ENCODE results near the gene LNPEP. TPM values are rescaled to one million over a fixed set of nuclear protein-coding genes. Genes with fewer than 3 reads are reported as not detected.
"Not testable (repeated sequence)": the region's sequence is repeated elsewhere in the genome, so short reads cannot be mapped to it uniquely, and the experiment has no call there.

Gene LNPEP
- total RNA-seq, 1 donor from 2014 or later, result 96.5 TPM

DNA sequence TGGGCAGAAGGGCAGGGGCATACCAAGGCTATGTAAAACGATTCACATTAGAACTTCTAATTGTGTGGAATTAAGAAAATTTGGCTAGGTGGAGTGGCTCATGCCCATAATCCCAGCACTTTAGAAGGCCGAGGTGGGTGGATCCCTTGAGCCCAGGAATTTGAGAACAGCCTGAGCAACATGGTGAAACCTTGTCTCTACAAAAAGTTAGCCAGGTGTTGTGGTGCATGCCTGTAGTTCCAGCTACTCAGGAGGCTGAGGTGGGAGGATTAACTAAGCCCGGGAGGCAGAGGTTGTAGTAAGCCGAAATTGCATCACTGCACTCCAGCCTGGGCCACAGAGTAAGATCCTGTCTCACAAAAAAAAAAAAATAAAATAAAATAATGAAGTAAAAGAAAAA, 141.4 kb downstream of the LNPEP start:
- ChIA-PET POLR2A (no interaction called here), CTCF (no interaction called here)
- DNase-seq (no peak), ATAC-seq (ENCODE audit: low read depth) (no peak)
- peaks cover 70% of the 10 kb centered on the region for H3K4me1 Mint-ChIP-seq
- H3K27ac Mint-ChIP-seq, result no peak overlapping the region
- TF ChIP-seq, protein P1, sequence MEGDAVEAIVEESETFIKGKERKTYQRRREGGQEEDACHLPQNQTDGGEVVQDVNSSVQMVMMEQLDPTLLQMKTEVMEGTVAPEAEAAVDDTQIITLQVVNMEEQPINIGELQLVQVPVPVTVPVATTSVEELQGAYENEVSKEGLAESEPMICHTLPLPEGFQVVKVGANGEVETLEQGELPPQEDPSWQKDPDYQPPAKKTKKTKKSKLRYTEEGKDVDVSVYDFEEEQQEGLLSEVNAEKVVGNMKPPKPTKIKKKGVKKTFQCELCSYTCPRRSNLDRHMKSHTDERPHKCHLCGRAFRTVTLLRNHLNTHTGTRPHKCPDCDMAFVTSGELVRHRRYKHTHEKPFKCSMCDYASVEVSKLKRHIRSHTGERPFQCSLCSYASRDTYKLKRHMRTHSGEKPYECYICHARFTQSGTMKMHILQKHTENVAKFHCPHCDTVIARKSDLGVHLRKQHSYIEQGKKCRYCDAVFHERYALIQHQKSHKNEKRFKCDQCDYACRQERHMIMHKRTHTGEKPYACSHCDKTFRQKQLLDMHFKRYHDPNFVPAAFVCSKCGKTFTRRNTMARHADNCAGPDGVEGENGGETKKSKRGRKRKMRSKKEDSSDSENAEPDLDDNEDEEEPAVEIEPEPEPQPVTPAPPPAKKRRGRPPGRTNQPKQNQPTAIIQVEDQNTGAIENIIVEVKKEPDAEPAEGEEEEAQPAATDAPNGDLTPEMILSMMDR (IDR thresholded peaks at IDR 0.05), result no peak
- no peaks in the 10 kb centered on the region for H3K27me3 Mint-ChIP-seq
- intact Hi-C loops (cut with micrococcal nuclease), result no loop called here
- no peak overlapping the region for H3K4me3 Mint-ChIP-seq
- H3K36me3 Mint-ChIP-seq (ENCODE audit: low read depth), result no peaks in the 10 kb centered on the region
- H3K9me3 Mint-ChIP-seq, result no peaks in the 10 kb centered on the region

DNA sequence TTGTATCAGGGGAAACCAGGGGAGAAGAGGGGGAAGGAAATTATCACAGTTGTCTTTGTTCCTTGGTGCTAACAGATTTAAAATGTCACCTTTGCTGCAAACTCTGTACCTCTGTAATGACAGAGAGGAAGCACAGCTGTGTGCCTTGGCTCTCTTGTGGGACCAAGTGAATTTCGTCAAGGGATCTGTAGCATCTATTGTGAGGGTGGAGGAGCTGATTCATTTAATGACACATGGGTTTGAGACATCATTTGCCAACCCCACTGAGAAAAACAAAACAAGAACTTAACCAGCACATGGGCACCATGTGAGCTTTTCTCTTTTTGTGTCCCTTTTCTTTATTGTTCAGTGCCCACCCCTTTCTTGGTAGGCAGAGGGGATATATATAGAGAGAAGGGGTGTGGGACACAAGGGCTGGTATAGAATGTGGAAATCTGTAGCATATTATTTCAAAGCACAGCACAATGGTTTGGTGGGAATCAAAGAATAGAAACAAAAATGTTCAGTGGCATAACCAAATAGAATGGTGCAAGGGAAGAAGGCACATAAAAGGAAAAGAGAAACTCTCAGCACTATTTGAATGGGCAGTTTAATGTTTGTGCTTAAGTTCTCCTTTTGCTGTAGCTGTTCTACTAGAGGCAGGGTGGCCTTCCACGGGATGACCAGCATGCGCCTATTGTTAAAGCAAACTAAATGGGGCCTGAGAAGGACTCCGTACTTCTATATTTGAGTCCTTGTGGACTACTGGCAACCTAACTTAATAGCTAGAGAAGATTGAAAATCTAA, 143.3 kb downstream of the LNPEP start:
- ATAC-seq (ENCODE audit: low read depth), result peak; percentile 64
- no peaks in the 10 kb centered on the region for H3K27me3 Mint-ChIP-seq
- no peak for DNase-seq
- H3K36me3 Mint-ChIP-seq (ENCODE audit: low read depth), result peaks cover 2% of the 10 kb centered on the region
- H3K4me1 Mint-ChIP-seq, result peaks cover 67% of the 10 kb centered on the region
- H3K27ac Mint-ChIP-seq, result peak overlapping the region; percentile 74
- ChIA-PET CTCF (no interaction called here), POLR2A (no interaction called here)
- TF ChIP-seq, protein P1 (IDR thresholded peaks at IDR 0.05), result no peak
- H3K9me3 Mint-ChIP-seq, result no peaks in the 10 kb centered on the region
- H3K4me3 Mint-ChIP-seq, result peak overlapping the region; percentile 39
- intact Hi-C loops (cut with micrococcal nuclease), result no loop called here

DNA sequence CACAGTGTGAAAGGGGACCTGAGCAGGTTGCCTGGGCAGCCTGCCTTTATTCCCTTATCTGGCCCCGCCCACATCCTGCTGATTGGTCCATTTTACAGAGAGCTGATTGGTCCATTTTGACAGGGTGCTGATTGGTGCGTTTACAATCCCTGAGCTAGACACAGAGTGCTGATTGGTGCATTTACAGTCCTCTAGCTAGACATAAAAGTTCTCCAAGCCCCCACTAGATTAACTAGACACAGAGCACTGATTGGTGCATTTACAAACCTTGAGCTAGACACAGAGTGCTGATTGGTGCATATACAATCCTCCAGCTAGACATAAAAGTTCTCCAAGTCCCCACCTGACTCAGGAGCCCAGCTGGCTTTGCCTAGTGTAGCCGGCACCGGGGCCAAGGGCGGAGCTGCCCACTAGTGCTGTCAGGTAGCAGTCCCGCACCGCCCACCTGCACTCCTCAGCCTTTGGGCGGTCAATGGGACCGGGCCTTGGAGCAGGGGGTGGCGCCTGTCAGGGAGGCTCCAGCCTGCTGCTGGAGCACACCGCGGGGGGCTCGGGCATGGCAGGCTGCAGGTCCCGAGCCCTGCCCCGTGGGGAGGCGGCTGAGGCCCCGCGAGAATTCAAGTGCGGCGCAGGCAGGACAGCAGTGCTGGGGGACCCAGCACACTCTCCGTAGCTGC, 149.0 kb downstream of the LNPEP start:
- H3K4me3 Mint-ChIP-seq; H3K27ac Mint-ChIP-seq; intact Hi-C loops (cut with micrococcal nuclease); H3K36me3 Mint-ChIP-seq (ENCODE audit: low read depth); H3K27me3 Mint-ChIP-seq; CTCF ChIA-PET; ATAC-seq (ENCODE audit: low read depth); DNase-seq; H3K9me3 Mint-ChIP-seq: not testable (repeated sequence)
- POLR2A ChIA-PET, result interaction anchor here (0.6 kb wide), 1 partner anchor 423 kb away, joined by 7 read pairs; no protein-coding TSS in a partner anchor
- peaks cover 29% of the 10 kb centered on the region for H3K4me1 Mint-ChIP-seq

DNA sequence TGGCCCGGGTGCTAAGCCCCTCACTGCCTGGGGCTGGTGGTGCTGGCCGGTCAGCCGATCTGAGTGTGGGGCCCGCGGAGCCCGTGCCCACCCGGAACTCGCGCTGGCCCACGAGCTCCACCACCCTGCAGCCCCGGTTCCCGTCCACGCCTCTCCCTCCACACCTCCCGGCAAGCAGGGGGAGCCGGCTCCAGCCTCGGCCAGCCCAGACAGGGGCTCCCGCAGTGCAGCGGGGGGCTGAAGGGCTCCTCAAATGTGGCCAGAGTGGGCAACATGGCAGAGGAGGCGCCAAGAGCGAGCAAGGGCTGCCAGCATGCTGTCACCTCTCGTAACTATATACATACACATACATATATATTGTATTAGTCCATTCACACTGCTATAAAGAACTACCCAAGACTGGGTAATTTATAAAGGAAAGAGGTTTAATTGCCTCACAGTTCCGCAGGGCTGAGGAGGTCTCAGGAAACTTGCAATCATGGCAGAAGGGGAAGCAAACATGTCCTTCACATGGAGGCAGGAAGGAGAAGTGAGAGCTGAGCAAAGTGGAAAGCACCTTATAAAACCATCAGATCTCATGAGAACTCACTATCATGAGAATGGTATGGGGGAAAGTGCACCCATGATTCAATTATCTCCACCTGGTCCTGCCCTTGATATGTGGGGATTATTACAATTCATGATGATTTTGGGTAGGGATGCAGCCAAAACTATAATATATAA, 149.7 kb downstream of the LNPEP start:
- Mint-ChIP-seq H3K9me3 (peaks cover 3% of the 10 kb centered on the region), H3K27ac (peak overlapping the region; percentile 61), H3K36me3 (ENCODE audit: low read depth) (peaks cover 10% of the 10 kb centered on the region), H3K4me1 (peaks cover 29% of the 10 kb centered on the region), H3K27me3 (no peaks in the 10 kb centered on the region), H3K4me3 (no peak overlapping the region)
- peak; percentile 77 for ATAC-seq (ENCODE audit: low read depth)
- ChIA-PET POLR2A (interaction anchor here (0.6 kb wide), 2 partner anchors 19 to 424 kb away, joined by 5 to 7 read pairs; no protein-coding TSS in a partner anchor), CTCF (no interaction called here)
- intact Hi-C loops (cut with micrococcal nuclease), result no loop called here
- TF ChIP-seq, protein P1 (IDR thresholded peaks at IDR 0.05), result no peak
- no peak for DNase-seq

Other genes with a start within 250 kb of the LNPEP start
- 52.5 and 55.2 TPM in 2 replicates for gene ERAP1, start 128.1 kb upstream of the LNPEP start, total RNA-seq
- gene ERAP2, start 59.6 kb upstream of the LNPEP start, total RNA-seq, result 63.1 and 80.9 TPM in 2 replicates
- not detected in 2 replicates for gene LIX1, start 206.5 kb downstream of the LNPEP start, total RNA-seq
- 38.3 and 41.4 TPM in 2 replicates for gene RIOK2, start 247.2 kb downstream of the LNPEP start, total RNA-seq

Data from activated B cell treated with CpG ODN at 0.5 μM for 24 hours (primary cell).